ELR (cell line): ENCODE results near the gene TBX15.
"Not testable (repeated sequence)": the region's sequence is repeated elsewhere in the genome, so short reads cannot be mapped to it uniquely, and the experiment has no call there.

ENCODE experiments used
- DNase-seq: peaks from one replicate; pipeline ENCODE4 v3.0.0-alpha.2; 2015; ENCODE audit warnings: low read depth

The TBX15 gene

GRCh38 chr1:118926261-118926660 is 61.9 kb downstream of the TBX15 start:
- DNase-seq = no peak

DNA sequence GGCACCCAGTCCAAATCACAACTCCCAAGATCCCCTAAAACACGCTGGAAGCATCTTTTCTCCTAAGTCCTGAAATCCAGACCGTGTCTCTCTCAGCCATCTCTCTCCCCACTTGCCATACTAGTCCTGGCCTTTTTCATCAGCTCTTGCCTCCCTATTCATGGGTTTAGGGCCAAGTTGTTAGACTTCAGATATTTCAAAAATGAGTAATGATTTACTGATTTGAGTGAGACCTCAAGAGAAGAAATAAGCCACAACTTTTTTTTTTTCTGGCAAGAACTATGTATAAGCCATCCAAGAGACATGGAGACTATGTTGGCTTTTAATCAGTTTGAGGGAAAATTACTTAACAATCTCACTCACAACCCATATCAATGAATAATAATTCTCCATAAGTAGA is 62.5 kb downstream of the TBX15 start:
- DNase-seq = no peak

DNA sequence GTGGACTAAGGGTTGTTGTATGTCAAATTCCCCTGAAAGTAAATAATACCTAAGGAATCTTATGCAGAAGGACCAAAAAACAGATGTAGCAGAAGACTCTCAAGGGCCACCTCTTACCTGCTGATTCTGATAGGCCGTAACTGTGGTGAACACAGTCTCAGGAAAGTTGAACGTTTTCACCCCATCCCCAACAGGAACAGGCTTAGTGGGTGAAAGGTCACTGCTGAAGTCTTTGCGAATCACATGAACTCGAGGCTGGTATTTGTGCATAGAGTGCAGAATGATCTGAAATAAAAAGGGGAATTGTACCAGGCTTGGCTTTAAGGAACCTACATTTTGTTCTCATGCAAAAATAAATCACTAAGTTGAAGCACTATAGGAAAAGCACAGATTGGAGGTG is 64.8 kb downstream of the TBX15 start:
- no peak for DNase-seq

- no peak for DNase-seq
These were observed 66.1 kb downstream of the TBX15 start for GRCh38 chr1:118921994-118922393.

GRCh38 chr1:118920124-118920717 is 67.9 kb downstream of the TBX15 start:
- no peak for DNase-seq

GRCh38 chr1:118918940-118919259 is 69.2 kb downstream of the TBX15 start:
- DNase-seq = no peak

DNA sequence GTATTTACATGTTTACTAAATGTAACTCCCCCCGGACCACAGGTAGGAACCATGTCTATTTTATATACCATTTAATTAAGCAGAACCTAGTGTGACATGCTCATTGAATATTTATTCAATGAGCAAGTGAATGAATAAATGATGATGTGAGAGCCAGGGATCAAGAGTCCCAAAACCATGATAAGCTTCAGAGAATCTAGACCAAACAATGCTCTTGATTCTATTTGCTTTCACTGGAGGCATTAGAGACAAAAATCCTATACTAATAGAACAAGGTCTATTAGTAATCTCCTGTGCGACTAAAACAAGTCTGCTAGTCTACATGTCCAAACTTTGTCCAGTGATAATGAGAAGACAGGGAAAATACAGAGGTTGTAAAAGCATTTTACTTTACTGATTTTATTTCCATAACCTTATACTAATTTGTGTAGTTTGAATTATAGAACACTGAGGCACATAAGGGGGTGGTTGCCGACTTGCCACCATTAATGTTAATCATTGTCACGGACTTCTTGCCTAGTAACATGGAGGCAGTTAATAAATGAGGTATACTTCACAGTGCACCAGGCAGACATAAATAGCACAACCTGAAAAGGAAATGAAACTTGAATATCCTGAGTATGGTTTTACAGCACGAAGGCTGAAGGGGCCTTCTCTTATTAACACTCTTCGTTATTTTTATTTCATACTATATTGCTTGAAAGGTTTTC is 69.8 kb downstream of the TBX15 start:
- no peak for DNase-seq

GRCh38 chr1:118916346-118916745 is 71.8 kb downstream of the TBX15 start:
- DNase-seq = not testable (repeated sequence)

DNA sequence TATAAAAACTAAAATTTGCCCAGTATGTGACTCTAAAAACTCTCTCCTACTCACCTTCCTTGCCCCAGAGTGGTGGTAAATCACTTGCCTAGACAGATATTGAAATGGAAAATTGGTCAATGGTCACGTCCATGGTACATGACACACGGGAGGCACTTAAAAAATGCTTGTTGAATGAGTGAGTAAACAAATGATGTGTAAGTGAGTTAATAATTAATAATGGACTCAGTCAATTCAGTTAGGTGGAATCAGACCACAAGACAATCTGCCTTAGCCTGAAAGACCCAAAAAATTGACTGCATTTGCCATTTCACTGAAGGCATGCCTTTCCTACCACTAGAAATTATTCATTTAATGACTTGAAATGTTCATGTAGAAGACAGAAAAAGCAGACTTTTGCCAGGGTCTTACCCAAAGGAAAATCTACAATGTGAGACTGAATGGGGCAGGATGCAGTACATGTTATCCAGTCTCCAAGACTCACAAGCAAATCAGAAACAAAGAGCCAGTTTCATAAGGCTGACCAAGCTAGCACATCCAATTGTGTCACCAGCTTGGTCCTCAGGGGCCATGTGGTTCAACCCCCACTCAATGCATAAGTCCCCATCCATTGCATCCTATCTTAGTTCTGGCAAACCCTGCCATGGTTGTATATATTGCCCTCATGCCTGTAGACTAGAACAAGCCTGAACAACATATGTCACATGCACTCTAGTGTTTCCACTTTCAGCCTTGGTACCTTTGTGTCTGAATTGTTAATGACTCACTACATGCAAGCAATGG is 73.6 kb downstream of the TBX15 start:
- DNase-seq = no peak

- no peak for DNase-seq
These were observed 74.3 kb downstream of the TBX15 start for GRCh38 chr1:118913818-118914217.

- DNase-seq = no peak
These were observed 75.6 kb downstream of the TBX15 start for GRCh38 chr1:118912574-118912973.

GRCh38 chr1:118911571-118911970 is 76.6 kb downstream of the TBX15 start:
- DNase-seq = no peak

GRCh38 chr1:118907466-118907865 is 80.7 kb downstream of the TBX15 start:
- no peak for DNase-seq

DNA sequence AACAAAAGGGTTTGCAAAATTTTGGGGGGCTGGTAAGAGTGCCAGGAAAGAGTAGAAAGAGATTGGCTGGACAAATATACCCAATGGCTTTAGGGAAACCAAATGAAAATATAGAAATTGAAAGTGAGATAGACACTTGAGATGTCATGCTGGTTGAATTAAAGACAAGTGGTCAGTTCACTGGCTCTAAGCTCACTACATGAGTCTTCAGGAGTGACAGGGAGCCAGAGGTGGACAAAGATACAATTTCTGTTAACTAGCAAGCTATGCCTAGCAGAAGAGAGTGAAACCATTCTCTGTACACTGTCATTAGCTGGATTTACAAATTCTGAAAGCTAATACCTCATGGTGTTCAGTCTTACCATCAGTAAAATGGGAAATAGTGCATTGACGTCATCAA is 82.5 kb downstream of the TBX15 start:
- no peak for DNase-seq

GRCh38 chr1:118905196-118905595 is 82.9 kb downstream of the TBX15 start:
- DNase-seq = no peak

DNA sequence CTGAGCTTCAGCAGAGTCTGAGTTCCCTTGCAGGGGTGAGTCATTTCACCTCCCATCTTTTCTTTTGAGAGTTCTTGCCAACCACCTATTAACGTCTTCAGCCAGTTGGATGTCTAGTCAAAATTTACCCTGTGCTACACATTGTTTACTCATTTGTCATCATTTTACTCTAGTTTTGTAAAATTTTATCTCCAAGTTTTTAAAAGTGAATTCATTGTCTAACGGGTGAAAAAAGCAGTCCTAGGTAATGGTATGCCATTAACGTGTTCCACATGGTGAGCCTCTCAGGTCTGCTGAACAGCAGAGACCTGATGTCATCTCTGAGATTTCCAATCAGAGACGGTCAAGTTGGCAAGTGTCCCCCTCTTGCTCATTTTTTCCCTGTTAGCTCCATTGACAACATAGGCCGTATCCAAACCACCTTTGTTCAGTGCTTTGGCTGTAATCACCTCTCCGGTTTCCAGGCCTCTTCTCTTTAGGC is 85.4 kb downstream of the TBX15 start:
- no peak for DNase-seq

GRCh38 chr1:118902299-118902698 is 85.8 kb downstream of the TBX15 start:
- no peak for DNase-seq

GRCh38 chr1:118900643-118901440 is 87.3 kb downstream of the TBX15 start:
- no peak for DNase-seq

- no peak for DNase-seq
These were observed 88.8 kb downstream of the TBX15 start for GRCh38 chr1:118899340-118899739.

- DNase-seq = no peak
These were observed 89.4 kb downstream of the TBX15 start for GRCh38 chr1:118898712-118899111.

- DNase-seq = no peak
These were observed 91.7 kb downstream of the TBX15 start for GRCh38 chr1:118896416-118896815.

- DNase-seq = no peak
These were observed 93.3 kb downstream of the TBX15 start for GRCh38 chr1:118894836-118895235.
